H1 (cell line): ENCODE results near the gene VSTM2L. TPM values are rescaled to one million over a fixed set of nuclear protein-coding genes. Genes with fewer than 3 reads are reported as not detected.

Experiments
- CTCF ChIA-PET: fragments of 300-600 bp; sonication (Branson Sonifier 250); formaldehyde crosslinking; loops from one replicate; lab custom pipeline; 2021; ENCODE audit not compliant: partially characterized antibody; lab: Charles Lee
- POLR2A ChIA-PET: fragments of 300-600 bp; sonication (Branson Sonifier 250); formaldehyde crosslinking; loops from one replicate; lab custom pipeline; 2021; ENCODE audit warnings: inconsistent platforms; ENCODE audit not compliant: partially characterized antibody; lab: Charles Lee
- DNase-seq, 2 experiments: peaks; one replicate each; pipeline versions ENCODE4 v3.0.0 to v3.0.0-alpha.2; 2010 to 2022; ENCODE audit warnings: low spot score in 2 of 2, low read depth in 1 of 2, mixed read lengths in 1 of 2
- FAIRE-seq: peaks from 2 replicates; lab custom pipeline; 2011; peaks lifted over from hg19 to GRCh38; lab: Jason Lieb, UNC
- H2AFZ ChIP-seq: 2 replicates; pipeline ENCODE4 v1.8.1; 2012; ENCODE audit warnings: low read length, inconsistent platforms
- H2AK5ac ChIP-seq: 2 replicates; pipeline ENCODE4 v1.6.1; 2013; ENCODE audit warnings: low read depth, low read length
- H2BK120ac ChIP-seq: replicated peaks from 2 replicates; pipeline ENCODE3; 2013; ENCODE audit warnings: low read depth, low read length, inconsistent platforms
- H2BK12ac ChIP-seq: 2 replicates; pipeline ENCODE4 v1.6.1; 2013; ENCODE audit warnings: low read depth, low read length
- H2BK15ac ChIP-seq: 2 replicates; pipeline ENCODE4 v1.6.1; 2013; ENCODE audit warnings: low read length
- H2BK20ac ChIP-seq: 2 replicates; pipeline ENCODE4 v1.6.1; 2013; ENCODE audit warnings: low read length
- H2BK5ac ChIP-seq: 2 replicates; pipeline ENCODE4 v1.6.1; 2013; ENCODE audit warnings: low read depth, low read length
- H3K14ac ChIP-seq: 2 replicates; pipeline ENCODE4 v1.6.1; 2013; ENCODE audit warnings: inconsistent platforms; ENCODE audit not compliant: insufficient read length
- H3K18ac ChIP-seq: 2 replicates; pipeline ENCODE4 v1.6.1; 2013; ENCODE audit warnings: low read length; ENCODE audit errors: extremely low read depth
- H3K23ac ChIP-seq: 2 replicates; pipeline ENCODE4 v1.6.1; 2013; ENCODE audit warnings: inconsistent platforms; ENCODE audit not compliant: insufficient read length
- H3K23me2 ChIP-seq: 2 replicates; pipeline ENCODE4 v1.6.1; 2013; ENCODE audit warnings: low read depth, low read length
- H3K27ac ChIP-seq: 2 replicates; pipeline ENCODE4 v1.6.1; 2011; ENCODE audit warnings: low read depth, low read length, inconsistent platforms
- H3K27me3 ChIP-seq, 4 experiments: replicated peaks in 1 of 4; 1 replicate in 1 of 4; 2 replicates in 3 of 4; pipeline versions ENCODE4 v1.6.1 to v1.8.1; 2011 to 2013; ENCODE audit warnings: low read length in 3 of 4, mild to moderate bottlenecking in 3 of 4, inconsistent platforms in 2 of 4, mixed read lengths in 2 of 4, moderate library complexity in 1 of 4; ENCODE audit not compliant: control insufficient read depth in 3 of 4, insufficient read depth in 3 of 4; ENCODE audit errors: extremely low read depth in 1 of 4
- H3K36me3 ChIP-seq, 4 experiments: 2 replicates each; pipeline versions ENCODE4 v1.6.1 to v1.8.1; 2011 to 2013; ENCODE audit warnings: mild to moderate bottlenecking in 4 of 4, low read length in 3 of 4, moderate library complexity in 2 of 4, control low read depth in 1 of 4, inconsistent platforms in 1 of 4; ENCODE audit not compliant: insufficient read depth in 4 of 4, control insufficient read depth in 2 of 4
- H3K4ac ChIP-seq: replicated peaks from 2 replicates; pipeline ENCODE3; 2013; ENCODE audit warnings: low read length, low read depth, mixed read lengths, inconsistent platforms; ENCODE audit not compliant: insufficient read length
- H3K4me1 ChIP-seq, 4 experiments: replicated peaks in 1 of 4; 1 replicate in 1 of 4; 2 replicates in 3 of 4; pipeline versions ENCODE4 v1.6.1 to v1.8.1; 2011 to 2013; ENCODE audit warnings: low read length in 3 of 4, inconsistent platforms in 2 of 4, mixed read lengths in 1 of 4; ENCODE audit not compliant: insufficient read depth in 4 of 4, control insufficient read depth in 3 of 4
- H3K4me2 ChIP-seq, 2 experiments: 2 replicates each; pipeline versions ENCODE4 v1.6.1 to v1.8.1; 2011 to 2013; ENCODE audit warnings: low read depth in 2 of 2, low read length in 2 of 2, control low read depth in 1 of 2, inconsistent platforms in 1 of 2, mild to moderate bottlenecking in 1 of 2; ENCODE audit not compliant: insufficient read depth in 1 of 2
- H3K4me3 ChIP-seq, 4 experiments: fragments of 200-600, 300-600 bp in 1 of 4; sonication (generic), shearing (Covaris generic), sonication (Bioruptor Twin) in 1 of 4; 2 replicates each; pipeline versions ENCODE4 v1.5.1 to v1.8.1; 2011 to 2016; ENCODE audit warnings: low read length in 4 of 4, low read depth in 3 of 4, control low read depth in 2 of 4, inconsistent platforms in 2 of 4, mild to moderate bottlenecking in 2 of 4, mixed read lengths in 1 of 4, moderate library complexity in 1 of 4; ENCODE audit not compliant: insufficient read depth in 2 of 4; ENCODE audit errors: extremely low read depth in 1 of 4
- H3K56ac ChIP-seq: replicated peaks from 2 replicates; pipeline ENCODE3; 2013; ENCODE audit warnings: low read depth, mild to moderate bottlenecking, mixed read lengths, low read length, inconsistent platforms; ENCODE audit not compliant: insufficient read length
- H3K79me1 ChIP-seq: 2 replicates; pipeline ENCODE4 v1.6.1; 2013; ENCODE audit warnings: low read depth, low read length, control low read depth
- H3K79me2 ChIP-seq, 2 experiments: 2 replicates each; pipeline versions ENCODE4 v1.6.1 to v1.8.1; 2012 to 2013; ENCODE audit warnings: low read length in 2 of 2, mild to moderate bottlenecking in 2 of 2, inconsistent platforms in 1 of 2; ENCODE audit not compliant: insufficient read depth in 2 of 2, control insufficient read depth in 1 of 2
- H3K9ac ChIP-seq, 4 experiments: replicated peaks in 1 of 4; 1 replicate in 1 of 4; 2 replicates in 3 of 4; pipeline versions ENCODE4 v1.6.1 to v1.8.1; 2011 to 2013; ENCODE audit warnings: low read depth in 3 of 4, low read length in 3 of 4, control low read depth in 2 of 4, mild to moderate bottlenecking in 2 of 4, moderate library complexity in 2 of 4, inconsistent platforms in 1 of 4; ENCODE audit errors: extremely low read depth in 1 of 4
- H3K9me3 ChIP-seq, 2 experiments: 2 replicates each; pipeline versions ENCODE4 v1.6.1 to v1.8.1; 2012 to 2013; ENCODE audit warnings: mild to moderate bottlenecking in 2 of 2, moderate library complexity in 2 of 2, control low read depth in 1 of 2, inconsistent platforms in 1 of 2, low read depth in 1 of 2, low read length in 1 of 2, mixed read lengths in 1 of 2; ENCODE audit not compliant: insufficient read depth in 2 of 2
- H4K20me1 ChIP-seq, 2 experiments: replicated peaks in 1 of 2; 2 replicates each; pipeline versions ENCODE3 to v1.8.1; 2011 to 2013; ENCODE audit warnings: inconsistent platforms in 2 of 2, low read length in 2 of 2, mild to moderate bottlenecking in 1 of 2; ENCODE audit not compliant: insufficient read depth in 2 of 2, control insufficient read depth in 1 of 2
- H4K5ac ChIP-seq: 2 replicates; pipeline ENCODE4 v1.6.1; 2013; ENCODE audit warnings: low read length, low read depth, mixed read lengths, inconsistent platforms; ENCODE audit not compliant: insufficient read length
- H4K8ac ChIP-seq: 2 replicates; pipeline ENCODE4 v1.8.0; 2013; ENCODE audit warnings: mild to moderate bottlenecking, moderate library complexity, low read length, inconsistent platforms; ENCODE audit not compliant: insufficient read depth; ENCODE audit errors: extremely low read depth
- H4K91ac ChIP-seq: replicated peaks from 2 replicates; pipeline ENCODE3; 2013; ENCODE audit warnings: low read length, mixed read lengths, inconsistent platforms; ENCODE audit not compliant: insufficient read length
- CBX5 ChIP-seq: fragments of 300-800, 300-1000 bp; sonication (generic); IDR thresholded peaks from 2 replicates; pipeline ENCODE4 v1.7.1; 2016; ENCODE audit warnings: antibody characterized with exemption, low read length, low read depth
- CTCF ChIP-seq, 3 experiments: IDR thresholded peaks; 1 replicate in 2 of 3; 2 replicates in 1 of 3; pipeline versions ENCODE4 v1.5.1 to v1.6.1; 2011; ENCODE audit warnings: low read length in 3 of 3, mild to moderate bottlenecking in 3 of 3, inconsistent platforms in 2 of 3, low read depth in 1 of 3, moderate library complexity in 1 of 3; ENCODE audit not compliant: insufficient read depth in 1 of 3; ENCODE audit errors: control extremely low read depth in 1 of 3
- KDM5A ChIP-seq: fragments of 200-600 bp; IDR thresholded peaks from 2 replicates; pipeline ENCODE4 v1.7.1; 2012; ENCODE audit warnings: mild to moderate bottlenecking, low read length, inconsistent platforms, mixed read lengths
- NANOG ChIP-seq: IDR thresholded peaks from 2 replicates; pipeline ENCODE4 v1.6.1; 2011; ENCODE audit warnings: low read length, low read depth, mild to moderate bottlenecking, inconsistent platforms; ENCODE audit not compliant: insufficient read depth, poor library complexity, severe bottlenecking
- POLR2A ChIP-seq, 2 experiments: IDR thresholded peaks; 1 replicate in 1 of 2; 2 replicates in 1 of 2; pipeline ENCODE4 v1.6.1; 2011; ENCODE audit warnings: low read depth in 2 of 2, low read length in 2 of 2, mild to moderate bottlenecking in 2 of 2; ENCODE audit errors: control extremely low read depth in 1 of 2
- POU5F1 ChIP-seq: IDR thresholded peaks from 2 replicates; pipeline ENCODE4 v1.6.1; 2011; ENCODE audit warnings: low read depth, mild to moderate bottlenecking, low read length, moderate library complexity
- USF2 ChIP-seq: IDR thresholded peaks from 2 replicates; pipeline ENCODE4 v1.6.1; 2011; ENCODE audit warnings: low read length, improper control_type of control experiment
- WGBS, 2 experiments: shearing (Covaris generic) in 1 of 2; methylation state at CpG; one replicate each; pipeline versions ENCODE4 v1.1.6 to v1.1.7; 2013 to 2015; ENCODE audit warnings: low lambda C conversion rate in 2 of 2, mixed read lengths in 2 of 2, inconsistent platforms in 1 of 2, low coverage in 1 of 2, missing lambda C conversion rate in 1 of 2; ENCODE audit not compliant: insufficient replicate concordance in 2 of 2, insufficient coverage in 1 of 2, insufficient read length in 1 of 2; ENCODE audit errors: extremely low coverage in 1 of 2, missing lambda C conversion rate in 1 of 2; 5-methylcytosine and 5-hydroxymethylcytosine counted together
- polyA plus RNA-seq, 7 experiments: library from polyadenylated mRNA; depleted of rRNA in 3 of 7; stranded (reverse) in 5 of 7; unstranded in 2 of 7; fragments of >200 nt in 5 of 7; fragments of 200-250 nt in 2 of 7; gene quantifications; 1 replicate in 5 of 7; 2 replicates in 1 of 7; 4 replicates in 1 of 7; pipeline versions ENCODE4 v1.2.1 to v1.2.3, GENCODE V29; 2011 to 2013; ENCODE audit warnings: missing spikeins in 2 of 7, mixed read lengths in 2 of 7
- total RNA-seq: library from RNA; stranded (reverse); fragmentation: NEBNext Ultra II Directional; extraction: Animal tissue kit (Norgen Biotek cat#: 25700); gene quantifications from 2 replicates; pipeline ENCODE4 v1.2.1, GENCODE V29; 2021

Gene VSTM2L
- total and polyA plus RNA-seq, 2 of the 8 experiments (the other 6 are each of a cell fraction or from before 2014, with no cell fraction given), result 1.3 to 3.2 TPM

GRCh38 chr20:37878835-37879599, 23.9 kb upstream of the VSTM2L start:
- no peak overlapping the region for H3K9ac ChIP-seq
- H3K56ac ChIP-seq, result no peak overlapping the region
- H4K8ac ChIP-seq, result no peak overlapping the region
- peaks cover 0 to 3% (median 0%) of the 10 kb centered on the region in 4 experiments; a peak in 1 of 7 replicates for H3K4me1 ChIP-seq
- H4K91ac ChIP-seq, result no peak overlapping the region
- 84% methylated on average over 12 of the region's 12 CpGs; no CpG with 5 or more reads in 1 of the 2 experiments for WGBS, 2 experiments
- TF ChIP-seq NANOG (no peak), POLR2A (IDR thresholded peaks at IDR 0.05; ENCODE audit: control extremely low read depth in 1 of 2, low read depth in 2 of 2, low read length in 2 of 2) (no peak), POU5F1 (no peak), CTCF (IDR thresholded peaks at IDR 0.05; ENCODE audit: control extremely low read depth in 1 of 3, insufficient read depth in 1 of 3, low read depth in 1 of 3, low read length in 3 of 3) (no peak), CBX5 (no peak), KDM5A (no peak), USF2 (no peak)
- H2AK5ac ChIP-seq, result no peak overlapping the region
- H3K4me2 ChIP-seq, result no peak overlapping the region
- H3K79me2 ChIP-seq, result no peaks in the 10 kb centered on the region
- H3K79me1 ChIP-seq, result no peaks in the 10 kb centered on the region
- no peak overlapping the region for H3K23ac ChIP-seq
- no peak overlapping the region for H4K5ac ChIP-seq
- H2BK20ac ChIP-seq, result no peak overlapping the region
- ChIA-PET POLR2A (no interaction called here), CTCF (interaction anchor here (1.1 to 1.4 kb wide), 2 partner anchors 36 to 93 kb away, joined by 3 to 5 read pairs; no protein-coding TSS in a partner anchor)
- no peak overlapping the region for H2AFZ ChIP-seq
- H2BK12ac ChIP-seq, result no peak overlapping the region
- DNase-seq (no peak), FAIRE-seq (no peak)
- no peaks in the 10 kb centered on the region for H4K20me1 ChIP-seq
- 0 out of 7 replicates have a peak, but pooled peaks cover 0 to 2% (median 0%) of the 10 kb centered on the region in 4 experiments for H3K27me3 ChIP-seq
- no peak overlapping the region for H3K4ac ChIP-seq
- no peak overlapping the region for H3K4me3 ChIP-seq
- no peak overlapping the region for H3K27ac ChIP-seq
- no peaks in the 10 kb centered on the region for H3K23me2 ChIP-seq
- no peak overlapping the region for H2BK5ac ChIP-seq
- H3K9me3 ChIP-seq, result no peaks in the 10 kb centered on the region
- H3K14ac ChIP-seq, result no peak overlapping the region
- no peaks in the 10 kb centered on the region; a peak in 3 of 8 replicates for H3K36me3 ChIP-seq
- H2BK15ac ChIP-seq, result no peak overlapping the region
- H2BK120ac ChIP-seq, result no peak overlapping the region
- no peak overlapping the region for H3K18ac ChIP-seq
